Activated naive CD4-positive, alpha-beta T cell treated with anti-CD3 and anti-CD28 coated beads, Interleukin-2, amount 50 U/mL, for 24 hours (primary cell): ENCODE data around the gene XPO5.
"Not testable (repeated sequence)": the region's sequence is repeated elsewhere in the genome, so short reads cannot be mapped to it uniquely, and the experiment has no call there.

ENCODE experiments used
- H3K27ac Mint-ChIP-seq: one replicate; pipeline ENCODE4 v1.8.0; 2021; ENCODE audit warnings: mild to moderate bottlenecking, mixed read lengths
- H3K27me3 Mint-ChIP-seq: one replicate; pipeline ENCODE4 v1.8.0; 2021; ENCODE audit warnings: mixed read lengths
- H3K36me3 Mint-ChIP-seq: one replicate; pipeline ENCODE4 v1.8.0; 2021; ENCODE audit warnings: mixed read lengths
- H3K4me1 Mint-ChIP-seq: one replicate; pipeline ENCODE4 v1.8.0; 2021; ENCODE audit warnings: mixed read lengths
- H3K4me3 Mint-ChIP-seq: one replicate; pipeline ENCODE4 v1.8.0; 2021; ENCODE audit warnings: mild to moderate bottlenecking, mixed read lengths
- H3K9me3 Mint-ChIP-seq: one replicate; pipeline ENCODE4 v1.8.0; 2021; ENCODE audit warnings: mixed read lengths

XPO5 gene

GRCh38 chr6:43544461-43544860, 31.4 kb downstream of the XPO5 start:
- no peaks in the 10 kb centered on the region for H3K9me3 Mint-ChIP-seq
- peaks cover 23% of the 10 kb centered on the region for H3K36me3 Mint-ChIP-seq
- no peaks in the 10 kb centered on the region for H3K27me3 Mint-ChIP-seq
- H3K27ac Mint-ChIP-seq = no peak overlapping the region
- no peak overlapping the region for H3K4me3 Mint-ChIP-seq
- no peaks in the 10 kb centered on the region for H3K4me1 Mint-ChIP-seq

DNA sequence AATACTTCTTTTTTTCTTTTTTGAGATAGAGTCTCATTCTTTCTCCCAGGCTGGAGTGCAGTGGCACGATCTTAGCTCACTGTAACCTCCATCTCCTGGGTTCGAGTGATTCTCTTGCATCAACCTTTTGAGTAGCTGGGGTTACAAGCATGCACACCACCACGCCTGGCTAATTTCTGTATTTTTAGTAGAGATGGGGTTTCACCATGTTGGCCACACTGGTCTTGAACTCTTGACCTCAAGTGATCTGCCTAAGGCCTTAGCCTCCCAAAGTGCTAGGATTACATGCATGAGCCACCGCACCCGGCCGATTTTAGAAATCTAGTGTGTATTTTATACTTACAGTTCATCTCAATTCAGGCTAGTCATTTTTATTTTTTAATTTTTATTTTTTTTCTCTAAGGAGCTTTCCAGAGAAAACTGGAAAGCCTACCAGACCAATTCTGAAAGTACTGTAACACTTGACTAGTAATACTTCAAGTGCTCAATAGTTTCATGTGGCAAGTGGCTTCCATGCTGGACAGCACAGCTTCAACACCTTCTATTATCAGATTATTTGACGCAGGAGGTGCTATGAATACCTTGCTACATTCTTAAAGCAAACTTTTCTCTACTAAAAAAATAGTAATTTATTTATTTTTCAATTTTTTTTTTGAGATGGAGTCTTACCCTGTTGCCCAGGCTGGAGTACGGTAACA, 33.9 kb downstream of the XPO5 start:
- H3K4me1 Mint-ChIP-seq = no peaks in the 10 kb centered on the region

GRCh38 chr6:43540507-43540906, 35.3 kb downstream of the XPO5 start:
- no peaks in the 10 kb centered on the region for H3K9me3 Mint-ChIP-seq
- no peak overlapping the region for H3K4me3 Mint-ChIP-seq
- peak overlapping the region; percentile 23 for H3K27ac Mint-ChIP-seq
- H3K27me3 Mint-ChIP-seq = no peaks in the 10 kb centered on the region
- H3K36me3 Mint-ChIP-seq = peaks cover 17% of the 10 kb centered on the region
- no peaks in the 10 kb centered on the region for H3K4me1 Mint-ChIP-seq

More for the DNA sequence above, 33.9 kb downstream of the XPO5 start:
- Mint-ChIP-seq H3K36me3 (peaks cover 21% of the 10 kb centered on the region), H3K9me3 (no peaks in the 10 kb centered on the region), H3K4me3 (no peak overlapping the region), H3K27ac (no peak overlapping the region), H3K27me3 (no peaks in the 10 kb centered on the region)

GRCh38 chr6:43539409-43539808, 36.4 kb downstream of the XPO5 start:
- H3K4me1 Mint-ChIP-seq, H3K4me3 Mint-ChIP-seq, H3K27me3 Mint-ChIP-seq, H3K9me3 Mint-ChIP-seq, H3K27ac Mint-ChIP-seq: not testable (repeated sequence)
- peaks cover 17% of the 10 kb centered on the region for H3K36me3 Mint-ChIP-seq

DNA sequence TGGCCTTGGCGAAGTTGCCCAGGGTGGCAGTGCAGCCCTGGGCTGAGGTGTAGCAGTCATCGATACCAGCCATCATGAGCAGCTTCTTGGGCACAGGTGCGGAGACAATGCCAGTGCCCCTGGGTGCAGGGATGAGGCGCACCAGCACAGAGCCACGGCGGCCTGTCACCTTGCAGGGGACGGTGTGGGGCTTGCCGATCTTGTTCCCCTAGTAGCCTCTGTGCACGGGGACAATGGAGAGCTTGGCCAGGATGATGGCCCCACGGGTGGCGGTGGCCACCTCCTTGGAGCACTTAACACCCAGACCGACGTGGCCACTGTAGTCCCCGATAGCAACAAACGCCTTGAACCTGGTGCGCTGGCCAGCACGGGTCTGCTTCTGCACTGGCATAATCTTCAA, 36.9 kb downstream of the XPO5 start:
- not testable (repeated sequence) for H3K4me1 Mint-ChIP-seq, H3K27ac Mint-ChIP-seq, H3K4me3 Mint-ChIP-seq, H3K9me3 Mint-ChIP-seq, H3K27me3 Mint-ChIP-seq
- H3K36me3 Mint-ChIP-seq = peaks cover 17% of the 10 kb centered on the region

GRCh38 chr6:43532201-43532600, 43.6 kb downstream of the XPO5 start:
- no peak overlapping the region for H3K4me3 Mint-ChIP-seq
- H3K9me3 Mint-ChIP-seq = no peaks in the 10 kb centered on the region
- peaks cover 9% of the 10 kb centered on the region for H3K36me3 Mint-ChIP-seq
- H3K27ac Mint-ChIP-seq = no peak overlapping the region
- no peaks in the 10 kb centered on the region for H3K27me3 Mint-ChIP-seq
- H3K4me1 Mint-ChIP-seq = no peaks in the 10 kb centered on the region

GRCh38 chr6:43524483-43524961, 51.3 kb downstream of the XPO5 start:
- peaks cover 23% of the 10 kb centered on the region for H3K36me3 Mint-ChIP-seq
- no peaks in the 10 kb centered on the region for H3K9me3 Mint-ChIP-seq
- H3K27ac Mint-ChIP-seq = no peak overlapping the region
- H3K4me1 Mint-ChIP-seq = peaks cover 4% of the 10 kb centered on the region
- no peaks in the 10 kb centered on the region for H3K27me3 Mint-ChIP-seq
- no peak overlapping the region for H3K4me3 Mint-ChIP-seq

GRCh38 chr6:43523284-43523683, 52.6 kb downstream of the XPO5 start:
- Mint-ChIP-seq H3K27me3 (no peaks in the 10 kb centered on the region), H3K4me3 (no peak overlapping the region), H3K4me1 (peaks cover 4% of the 10 kb centered on the region), H3K27ac (peak overlapping the region; percentile 62), H3K9me3 (no peaks in the 10 kb centered on the region), H3K36me3 (peaks cover 21% of the 10 kb centered on the region)

GRCh38 chr6:43522547-43523261, 53.1 kb downstream of the XPO5 start:
- Mint-ChIP-seq H3K4me1 (peaks cover 4% of the 10 kb centered on the region), H3K27ac (no peak overlapping the region), H3K4me3 (no peak overlapping the region), H3K9me3 (no peaks in the 10 kb centered on the region), H3K27me3 (no peaks in the 10 kb centered on the region), H3K36me3 (peaks cover 21% of the 10 kb centered on the region)

GRCh38 chr6:43521836-43522235, 54.0 kb downstream of the XPO5 start:
- Mint-ChIP-seq H3K27ac (no peak overlapping the region), H3K36me3 (peaks cover 19% of the 10 kb centered on the region), H3K4me1 (peaks cover 4% of the 10 kb centered on the region), H3K4me3 (no peak overlapping the region), H3K9me3 (no peaks in the 10 kb centered on the region), H3K27me3 (no peaks in the 10 kb centered on the region)

DNA sequence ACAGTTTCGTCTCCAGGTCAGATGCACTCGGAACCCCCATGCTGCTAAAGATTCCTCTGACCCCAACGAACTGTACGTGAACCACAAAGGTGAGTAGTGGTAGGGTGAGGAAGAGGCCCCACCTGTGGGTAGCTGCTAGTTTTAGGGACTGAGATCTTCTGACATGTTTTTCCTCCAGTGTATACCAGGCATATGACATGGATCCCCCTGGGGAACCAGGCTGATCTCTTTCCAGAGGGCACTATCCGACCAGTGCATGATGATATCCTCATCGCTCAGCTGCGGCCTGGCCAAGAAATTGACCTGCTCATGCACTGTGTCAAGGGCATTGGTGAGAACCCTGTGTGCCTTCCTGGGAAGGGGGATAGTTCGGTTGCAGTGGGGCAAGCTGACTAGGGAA, 55.7 kb downstream of the XPO5 start:
- Mint-ChIP-seq H3K27me3 (no peaks in the 10 kb centered on the region), H3K36me3 (peaks cover 13% of the 10 kb centered on the region), H3K9me3 (no peaks in the 10 kb centered on the region), H3K4me3 (no peak overlapping the region), H3K27ac (no peak overlapping the region), H3K4me1 (peaks cover 16% of the 10 kb centered on the region)

GRCh38 chr6:43517505-43518357, 58.1 kb downstream of the XPO5 start:
- no peaks in the 10 kb centered on the region for H3K27me3 Mint-ChIP-seq
- H3K36me3 Mint-ChIP-seq = peaks cover 16% of the 10 kb centered on the region
- H3K9me3 Mint-ChIP-seq = no peaks in the 10 kb centered on the region
- peaks cover 28% of the 10 kb centered on the region for H3K4me1 Mint-ChIP-seq
- no peak overlapping the region for H3K4me3 Mint-ChIP-seq
- no peak overlapping the region for H3K27ac Mint-ChIP-seq

DNA sequence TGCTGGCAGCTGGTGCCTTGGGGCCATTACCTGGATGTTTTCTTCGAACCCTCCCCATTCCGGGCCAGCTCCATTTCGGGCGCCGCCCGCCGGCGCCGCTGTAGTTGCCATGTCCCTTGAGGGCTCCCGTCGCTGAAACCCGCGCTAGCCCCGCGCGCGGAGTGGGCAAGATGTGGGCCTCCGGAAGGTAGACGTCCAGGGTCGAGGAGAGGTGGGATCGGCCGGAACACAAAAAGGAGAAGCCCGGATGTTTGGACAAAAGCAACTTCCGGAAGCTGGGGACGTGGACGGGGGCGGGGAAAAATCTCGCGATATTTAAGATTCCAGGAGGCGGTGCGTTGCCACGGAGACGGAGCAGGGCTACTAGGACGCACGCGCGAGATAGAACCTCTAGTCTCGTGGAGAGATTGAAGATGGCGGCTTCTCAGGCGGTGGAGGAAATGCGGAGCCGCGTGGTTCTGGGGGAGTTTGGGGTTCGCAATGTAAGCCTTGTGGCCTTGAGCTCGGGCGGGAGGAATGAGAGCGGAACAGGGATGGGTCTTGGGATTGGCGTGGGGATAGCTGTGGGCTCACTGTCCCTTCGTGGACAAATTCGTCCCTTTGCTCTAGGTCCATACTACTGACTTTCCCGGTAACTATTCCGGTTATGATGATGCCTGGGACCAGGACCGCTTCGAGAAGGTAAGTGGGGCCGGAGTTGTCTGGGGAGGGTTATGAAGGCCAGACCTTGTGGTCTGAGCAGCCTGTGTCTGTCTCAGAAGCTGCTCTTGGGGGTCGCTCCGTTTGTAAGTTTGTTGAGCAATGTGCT, 58.9 kb downstream of the XPO5 start, which contains the start of the genes POLR1C and YIPF3:
POLR1C (plus strand) TSS at position 393 of the 808 bp plus-strand sequence; CDS start at position 414, 21 bp downstream.
YIPF3 (minus strand) TSS at position 230 of the 808 bp plus-strand sequence; CDS start at position 111, 119 bp downstream.
- Mint-ChIP-seq H3K27ac (no peak within 1 kb of the TSS), H3K36me3 (peaks cover 16% of the 10 kb centered on the region), H3K4me3 (no peak within 1 kb of the TSS), H3K27me3 (no peaks in the 10 kb centered on the region), H3K9me3 (no peaks in the 10 kb centered on the region), H3K4me1 (peaks cover 28% of the 10 kb centered on the region)

DNA sequence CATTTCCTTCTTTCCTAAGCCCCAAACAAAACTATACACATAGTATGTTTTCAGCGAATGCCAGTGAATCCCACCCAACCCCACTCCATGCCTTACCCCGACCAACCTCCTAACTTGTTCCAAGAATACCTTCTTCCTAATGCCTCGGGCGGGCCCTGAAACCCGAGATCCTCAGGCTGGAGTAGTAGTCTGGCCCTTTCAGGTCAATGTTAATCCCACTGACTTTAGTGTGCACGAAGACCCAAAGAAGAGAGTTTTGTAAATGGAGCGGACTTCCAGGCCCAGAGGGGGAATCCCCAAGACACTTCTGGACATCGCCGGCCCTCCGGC, 59.5 kb downstream of the XPO5 start:
- no peaks in the 10 kb centered on the region for H3K27me3 Mint-ChIP-seq
- no peaks in the 10 kb centered on the region for H3K9me3 Mint-ChIP-seq
- H3K4me3 Mint-ChIP-seq = no peak overlapping the region
- peaks cover 19% of the 10 kb centered on the region for H3K36me3 Mint-ChIP-seq
- H3K4me1 Mint-ChIP-seq = peaks cover 33% of the 10 kb centered on the region
- H3K27ac Mint-ChIP-seq = no peak overlapping the region

GRCh38 chr6:43515808-43516207, 60.0 kb downstream of the XPO5 start:
- H3K36me3 Mint-ChIP-seq = peaks cover 19% of the 10 kb centered on the region
- no peaks in the 10 kb centered on the region for H3K27me3 Mint-ChIP-seq

More at GRCh38 chr6:43515808-43516207, 60.0 kb downstream of the XPO5 start:
- Mint-ChIP-seq H3K9me3 (no peaks in the 10 kb centered on the region), H3K27ac (no peak overlapping the region), H3K4me3 (no peak overlapping the region), H3K4me1 (peaks cover 33% of the 10 kb centered on the region)
